ENCODE results near the gene EXOC3L4.
"Not testable (repeated sequence)": the region's sequence is repeated elsewhere in the genome, so short reads cannot be mapped to it uniquely, and the experiment has no call there.

Gene EXOC3L4

GRCh38 chr14:103094406-103095209 is at the start of gene EXOC3L4:
Gene EXOC3L4 (plus strand): TSS chr14:103094725. CDS start chr14:103100220, 5,495 bp downstream.
- Histone ChIP-seq H3K9me2 (ENCODE audit: low read depth, low read length) (no peaks in the 10 kb centered on the region), H2AFZ (ENCODE audit: low read length) (no peak within 1 kb of the TSS), H3K79me2 (ENCODE audit: insufficient read depth, low read length) (no peaks in the 10 kb centered on the region), H3K27me3 (ENCODE audit: insufficient read depth, low read length) (peaks cover 10% of the 10 kb centered on the region; the same call in 1 of the 2 replicates), H3K36me3 (ENCODE audit: insufficient read depth, low read length) (no peaks in the 10 kb centered on the region), H3K27ac (ENCODE audit: low read depth, low read length, poor library complexity, severe bottlenecking) (no peak within 1 kb of the TSS), H4K20me1 (ENCODE audit: insufficient read depth, low read length) (no peaks in the 10 kb centered on the region), H3K4me1 (ENCODE audit: insufficient read depth, low read length, severe bottlenecking) (peaks cover 10% of the 10 kb centered on the region), H3K9ac (ENCODE audit: low read length) (no peak within 1 kb of the TSS), H3K9me3 (ENCODE audit: low read length) (no peaks in the 10 kb centered on the region), H3F3A (ENCODE audit: insufficient read depth, low read length) (no peaks in the 10 kb centered on the region), H3K4me2 (ENCODE audit: low read length) (no peak within 1 kb of the TSS), H3K4me3 (ENCODE audit: low read depth, low read length, poor library complexity, severe bottlenecking) (no peak within 1 kb of the TSS)
- TF ChIP-seq CTCF (IDR thresholded peaks at IDR 0.05; ENCODE audit: low read length): no peak
- TF ChIP-seq EZH2 (IDR thresholded peaks at IDR 0.05; ENCODE audit: borderline replicate concordance, low read length): no peak

GRCh38 chr14:103045371-103045869 is 49.1 kb upstream of the EXOC3L4 start:
- no peak overlapping the region for H3K4me2 ChIP-seq (ENCODE audit: low read length)
- no peaks in the 10 kb centered on the region for H3K79me2 ChIP-seq (ENCODE audit: insufficient read depth, low read length)
- no peak overlapping the region for H3K27ac ChIP-seq (ENCODE audit: low read depth, low read length, poor library complexity, severe bottlenecking)
- H4K20me1 ChIP-seq (ENCODE audit: insufficient read depth, low read length): no peaks in the 10 kb centered on the region
- no peak overlapping the region for H3K9ac ChIP-seq (ENCODE audit: low read length)
- H3K9me3 ChIP-seq (ENCODE audit: low read length): peaks cover 15% of the 10 kb centered on the region
- no peak overlapping the region for H2AFZ ChIP-seq (ENCODE audit: low read length)
- no peak for TF ChIP-seq EZH2 (IDR thresholded peaks at IDR 0.05; ENCODE audit: borderline replicate concordance, low read length)
- TF ChIP-seq CTCF (IDR thresholded peaks at IDR 0.05; ENCODE audit: low read length): no peak
- peaks cover 12% of the 10 kb centered on the region for H3K36me3 ChIP-seq (ENCODE audit: insufficient read depth, low read length)
- H3K9me2 ChIP-seq (ENCODE audit: low read depth, low read length): no peaks in the 10 kb centered on the region
- no peaks in the 10 kb centered on the region for H3F3A ChIP-seq (ENCODE audit: insufficient read depth, low read length)
- H3K4me3 ChIP-seq (ENCODE audit: low read depth, low read length, poor library complexity, severe bottlenecking): no peak overlapping the region
- H3K27me3 ChIP-seq (ENCODE audit: insufficient read depth, low read length): no peaks in the 10 kb centered on the region; the same call in 1 of the 2 replicates
- H3K4me1 ChIP-seq (ENCODE audit: insufficient read depth, low read length, severe bottlenecking): peaks cover 8% of the 10 kb centered on the region

GRCh38 chr14:103047453-103047852 is 47.1 kb upstream of the EXOC3L4 start:
- H3K79me2 ChIP-seq (ENCODE audit: insufficient read depth, low read length): not testable (repeated sequence)

More at GRCh38 chr14:103047453-103047852, 47.1 kb upstream of the EXOC3L4 start:
- H3K27me3 ChIP-seq (ENCODE audit: insufficient read depth, low read length); H3K9ac ChIP-seq (ENCODE audit: low read length); H3K27ac ChIP-seq (ENCODE audit: low read depth, low read length, poor library complexity, severe bottlenecking); H3K9me3 ChIP-seq (ENCODE audit: low read length); H2AFZ ChIP-seq (ENCODE audit: low read length); H3K36me3 ChIP-seq (ENCODE audit: insufficient read depth, low read length); H3K9me2 ChIP-seq (ENCODE audit: low read depth, low read length); H4K20me1 ChIP-seq (ENCODE audit: insufficient read depth, low read length); H3K4me1 ChIP-seq (ENCODE audit: insufficient read depth, low read length, severe bottlenecking); H3F3A ChIP-seq (ENCODE audit: insufficient read depth, low read length); H3K4me3 ChIP-seq (ENCODE audit: low read depth, low read length, poor library complexity, severe bottlenecking); H3K4me2 ChIP-seq (ENCODE audit: low read length): not testable (repeated sequence)

Measured in OCI-LY1 (cell line).